ENCODE results near the gene HLA-DMB.

The HLA-DMB gene

GRCh38 chr6:32971581-32972352 is 30.9 kb upstream of the HLA-DMB start:
- peak; percentile 99 for DNase-seq

GRCh38 chr6:32971242-32971580 is 30.4 kb upstream of the HLA-DMB start:
- DNase-seq = no peak

- peak; percentile 76 for DNase-seq
Observed at GRCh38 chr6:32970413-32971241, 29.8 kb upstream of the HLA-DMB start.

- peak; percentile 78 for DNase-seq
Observed at GRCh38 chr6:32969685-32970412, 29.0 kb upstream of the HLA-DMB start.

GRCh38 chr6:32968867-32969684 is 28.2 kb upstream of the HLA-DMB start:
- DNase-seq = peak; percentile 63

- DNase-seq = peak; percentile 95
Observed at GRCh38 chr6:32968093-32968866, 27.5 kb upstream of the HLA-DMB start, which contains the start of gene BRD2. BRD2 (plus strand) TSS chr6:32968594; CDS start chr6:32972899, 4,305 bp downstream.

DNA sequence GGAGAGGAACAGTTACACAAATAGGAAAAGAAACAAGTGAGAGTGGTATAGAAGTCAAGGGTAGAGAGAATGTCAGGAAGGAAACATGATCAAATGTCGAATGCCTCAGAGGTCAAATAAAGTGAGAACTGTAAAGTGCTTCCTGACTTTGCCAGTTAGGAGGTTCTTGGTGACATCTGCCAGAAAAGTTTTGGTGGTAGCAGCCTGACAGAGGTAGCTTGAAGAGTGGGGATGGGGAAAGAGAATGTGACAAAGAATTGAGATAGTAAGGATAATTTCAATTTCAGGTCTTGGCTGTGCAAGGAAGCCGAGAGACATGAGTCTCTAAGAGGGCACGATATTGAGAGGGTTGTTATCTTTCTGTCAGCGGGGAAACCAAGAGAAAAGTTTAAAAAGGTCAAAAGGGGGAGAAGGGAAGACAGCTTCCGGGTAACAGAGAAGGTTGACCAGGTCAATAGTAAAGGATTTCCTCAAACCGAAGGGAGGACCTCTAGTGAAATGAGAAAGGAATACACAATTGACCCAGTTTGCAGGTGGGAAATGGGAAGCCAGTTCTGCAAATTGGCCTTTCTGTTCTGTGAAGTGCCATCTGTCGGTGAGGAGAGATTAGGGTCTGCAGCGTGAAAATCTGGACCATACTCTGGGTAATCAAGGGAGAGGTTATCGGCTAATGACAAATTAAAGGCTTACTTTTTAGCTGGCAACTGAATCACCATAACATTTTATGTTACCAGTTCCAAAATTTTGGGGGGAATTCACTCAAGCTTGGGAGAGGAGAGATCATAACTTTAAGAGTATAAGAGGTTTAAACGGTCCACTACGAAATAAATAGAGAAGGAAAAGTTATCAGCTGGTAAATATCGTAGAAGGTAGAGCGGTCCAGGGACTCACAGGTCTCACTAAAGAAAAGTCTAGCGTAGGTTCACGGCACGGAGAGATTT is 26.6 kb upstream of the HLA-DMB start:
- DNase-seq = no peak

GRCh38 chr6:32964776-32965175 is 23.9 kb upstream of the HLA-DMB start:
- no peak for DNase-seq

- no peak for DNase-seq
Observed at GRCh38 chr6:32963866-32964265, 23.0 kb upstream of the HLA-DMB start.

- DNase-seq = no peak
Observed at GRCh38 chr6:32962213-32962826, 21.5 kb upstream of the HLA-DMB start.

DNA sequence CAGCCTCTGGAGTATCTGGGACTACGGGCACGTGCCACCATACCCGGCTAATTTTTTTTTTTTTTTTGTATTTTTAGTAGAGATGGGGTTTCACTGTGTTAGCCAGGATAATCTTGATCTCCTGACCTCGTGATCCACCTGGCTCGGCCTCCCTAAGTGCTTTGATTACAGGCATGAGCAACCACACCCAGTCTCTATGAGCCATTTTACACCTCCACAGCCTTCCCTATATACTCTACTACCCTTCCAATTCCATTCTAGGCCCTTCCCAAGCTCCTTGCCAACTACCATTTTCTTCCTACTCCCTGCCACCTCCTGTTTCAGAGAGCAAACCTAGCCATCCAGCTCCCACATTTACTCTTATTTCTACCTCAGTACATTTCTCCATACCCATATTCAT is 19.7 kb upstream of the HLA-DMB start:
- DNase-seq = no peak

DNA sequence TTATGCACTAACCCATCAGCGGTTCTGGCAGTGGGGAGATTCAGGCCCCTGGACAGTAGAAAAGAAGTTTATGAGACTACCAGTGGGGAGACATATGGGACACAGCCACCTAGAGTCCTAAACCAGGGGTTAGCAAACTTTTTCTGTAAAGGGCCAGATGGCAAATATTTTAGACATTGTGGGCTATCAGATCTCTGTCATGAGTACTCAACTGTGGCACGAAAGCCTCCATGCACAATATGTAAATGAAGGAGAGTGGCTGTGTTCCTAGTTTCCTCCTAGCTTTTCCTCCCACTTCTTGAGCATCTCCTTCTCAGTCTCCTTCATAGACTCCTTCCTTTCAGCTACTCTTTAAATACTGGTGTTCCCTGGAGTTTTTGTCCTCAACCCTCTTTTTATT is 15.3 kb upstream of the HLA-DMB start:
- DNase-seq = no peak

- no peak for DNase-seq
Observed at GRCh38 chr6:32954986-32955802, 14.4 kb upstream of the HLA-DMB start.

GRCh38 chr6:32954267-32954666 is 13.4 kb upstream of the HLA-DMB start:
- DNase-seq = no peak

- no peak for DNase-seq
Observed at GRCh38 chr6:32953775-32954174, 12.9 kb upstream of the HLA-DMB start.

DNA sequence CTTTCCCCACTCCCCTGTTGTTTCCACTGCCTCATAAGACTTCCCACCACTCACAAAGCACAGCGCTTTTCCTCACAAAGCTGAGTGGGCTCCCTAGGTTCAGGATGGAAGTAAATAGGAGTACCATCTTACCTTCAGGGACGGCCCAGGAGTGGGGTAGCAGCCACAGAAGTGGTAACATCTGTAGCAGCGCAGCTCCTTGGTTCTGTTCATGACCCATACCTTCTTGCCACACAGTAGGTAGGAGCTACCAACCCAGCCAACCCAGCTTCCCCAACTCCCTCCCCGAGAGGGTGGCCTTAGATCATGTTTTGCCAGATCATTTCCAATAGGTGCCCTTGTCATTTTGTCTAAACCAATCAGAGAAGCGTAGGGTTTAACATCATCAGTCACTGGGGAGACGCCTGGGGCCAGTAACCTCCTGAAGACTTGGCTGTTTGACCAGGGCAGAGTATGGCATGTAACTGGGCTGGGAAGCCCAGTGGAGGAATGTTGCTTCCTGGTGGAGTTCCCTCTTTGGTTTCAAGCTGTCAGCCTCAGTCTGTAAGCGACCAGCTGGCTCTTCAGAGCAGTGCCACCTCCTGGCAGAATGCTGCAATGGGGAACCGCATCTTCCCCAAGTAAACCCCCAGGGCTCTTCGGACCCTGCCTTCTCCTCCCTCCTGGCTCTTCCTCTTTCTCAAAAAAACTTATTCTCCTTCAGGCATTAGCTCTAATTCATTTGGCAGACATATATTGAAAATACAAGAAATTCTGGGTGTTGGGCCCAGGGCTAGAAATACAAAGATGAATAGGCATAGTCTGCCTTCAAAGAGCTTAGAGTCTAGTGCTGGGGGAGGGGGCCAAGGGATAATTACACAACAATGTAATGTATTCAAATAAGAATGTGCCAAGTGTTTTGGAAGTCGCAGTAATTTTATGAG is 12.2 kb upstream of the HLA-DMB start, which contains the start of gene HLA-DMA:
TSS of gene HLA-DMA (minus strand) at position 281 of the 923 bp plus-strand sequence. CDS start at position 220, 61 bp downstream.
- peak; percentile 69 for DNase-seq

DNA sequence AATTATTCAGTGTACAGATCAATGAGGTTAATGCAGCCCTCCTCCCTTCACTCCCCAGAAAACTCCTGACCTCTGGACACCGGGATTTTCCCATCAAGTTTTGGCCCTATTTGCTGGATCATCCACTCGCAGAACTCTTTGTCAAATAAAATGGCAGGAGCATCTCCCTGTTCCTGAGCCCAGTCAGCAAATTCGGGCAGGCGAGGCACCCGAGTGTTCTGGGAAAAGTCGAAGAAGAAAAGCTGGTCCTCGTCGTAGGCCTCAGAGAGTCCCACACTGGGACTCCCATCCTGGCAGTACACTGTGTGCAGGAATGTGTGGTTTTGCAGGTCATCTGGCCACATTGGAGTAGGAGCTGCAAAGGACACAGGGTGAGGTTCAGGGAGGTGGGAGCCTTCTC is 9.6 kb upstream of the HLA-DMB start:
- no peak for DNase-seq

- no peak for DNase-seq
Observed at GRCh38 chr6:32950010-32950409, 9.2 kb upstream of the HLA-DMB start.
